B cell (primary cell): Measurements from ENCODE around the gene AXIN2. TPM values are rescaled to one million over a fixed set of nuclear protein-coding genes. Genes with fewer than 3 reads are reported as not detected.

ENCODE experiments used
- ATAC-seq: fragments of 200-7000 bp; cut with Tn5 transposase; one replicate; pipeline ENCODE4 v1.10.0; 2021; ENCODE audit warnings: low read depth, mild to moderate bottlenecking, moderate number of reproducible peaks, moderate library complexity
- CTCF ChIA-PET: fragments of 350-600 bp; sonication (Branson Sonifier 250); formaldehyde crosslinking; loops from one replicate; lab custom pipeline; 2021; ENCODE audit warnings: antibody characterized with exemption, inconsistent platforms; lab: Charles Lee
- POLR2A ChIA-PET: fragments of 350-600 bp; sonication (Branson Sonifier 250); formaldehyde crosslinking; loops from one replicate; lab custom pipeline; 2021; ENCODE audit warnings: antibody characterized with exemption; lab: Charles Lee
- DNase-seq: peaks from one replicate; pipeline ENCODE4 v3.0.0; 2013
- H2AFZ ChIP-seq: 2 replicates; pipeline ENCODE4 v1.6.1; 2012; ENCODE audit warnings: mild to moderate bottlenecking, low read depth, low read length; ENCODE audit not compliant: insufficient read depth, poor library complexity, severe bottlenecking
- H3K27ac ChIP-seq, 2 donors: 1 replicate in 1 of 2; 2 replicates in 1 of 2; pipeline ENCODE4 v1.5.1; 2012 to 2013; ENCODE audit warnings: low read length in 2 of 2, mild to moderate bottlenecking in 2 of 2, moderate library complexity in 1 of 2
- H3K27me3 ChIP-seq, 4 experiments: fragments of 200-600 bp in 1 of 4; sonication (generic) in 1 of 4; replicated peaks in 1 of 4; 1 replicate in 2 of 4; 2 replicates in 2 of 4; pipeline versions ENCODE4 v1.6.1 to v1.7.0; 2013 to 2016; ENCODE audit warnings: low read length in 3 of 4, mild to moderate bottlenecking in 2 of 4, mixed read lengths in 1 of 4, moderate library complexity in 1 of 4; ENCODE audit not compliant: insufficient read depth in 4 of 4, control insufficient read depth in 3 of 4; ENCODE audit errors: control extremely low read depth in 1 of 4
- H3K36me3 ChIP-seq, 2 experiments: replicated peaks in 1 of 2; 1 replicate in 1 of 2; 2 replicates in 1 of 2; pipeline versions ENCODE4 v1.6.1 to v1.7.1; 2013; ENCODE audit warnings: low read length in 1 of 2; ENCODE audit not compliant: insufficient read depth in 2 of 2, control insufficient read depth in 1 of 2; ENCODE audit errors: control extremely low read depth in 1 of 2, extremely low read depth in 1 of 2
- H3K4me1 ChIP-seq, 2 donors: fragments of 200-600 bp in 1 of 2; sonication (generic) in 1 of 2; 1 replicate in 1 of 2; 2 replicates in 1 of 2; pipeline versions ENCODE4 v1.5.1 to v1.6.1; 2013 to 2017; ENCODE audit warnings: low read length in 2 of 2; ENCODE audit not compliant: control insufficient read depth in 2 of 2, insufficient read depth in 2 of 2
- H3K4me2 ChIP-seq: replicated peaks from 2 replicates; pipeline ENCODE3; 2012; ENCODE audit warnings: mild to moderate bottlenecking, low read depth, low read length; ENCODE audit not compliant: poor library complexity, severe bottlenecking
- H3K4me3 ChIP-seq, 5 experiments: fragments of 200-600 bp in 1 of 5; sonication (generic) in 1 of 5; 1 replicate in 3 of 5; 2 replicates in 2 of 5; pipeline versions ENCODE4 v1.5.1 to v1.7.0; 2011 to 2016; ENCODE audit warnings: low read length in 4 of 5, mild to moderate bottlenecking in 4 of 5, low read depth in 2 of 5, control low read depth in 1 of 5, moderate library complexity in 1 of 5; ENCODE audit not compliant: insufficient read depth in 1 of 5; ENCODE audit errors: control extremely low read depth in 1 of 5, extremely low read depth in 1 of 5
- H3K79me2 ChIP-seq: fragments of 200-600 bp; sonication (generic); one replicate; pipeline ENCODE4 v1.6.0; 2016; ENCODE audit warnings: low read length; ENCODE audit not compliant: control insufficient read depth, insufficient read depth
- H3K9ac ChIP-seq: fragments of 200-600 bp; sonication (generic); 2 replicates; pipeline ENCODE4 v1.6.1; 2017; ENCODE audit warnings: mild to moderate bottlenecking, low read length, moderate library complexity
- H3K9me3 ChIP-seq, 3 donors: one replicate each; pipeline versions ENCODE4 v1.6.1 to v1.7.1; 2013; ENCODE audit warnings: low read length in 2 of 3; ENCODE audit not compliant: control insufficient read depth in 2 of 3, insufficient read depth in 1 of 3; ENCODE audit errors: control extremely low read depth in 1 of 3
- H4K20me1 ChIP-seq: 2 replicates; pipeline ENCODE4 v1.6.0; 2012; ENCODE audit warnings: mild to moderate bottlenecking, low read length; ENCODE audit not compliant: insufficient read depth, control insufficient read depth, poor library complexity, severe bottlenecking
- H3K27ac Mint-ChIP-seq: one replicate; pipeline ENCODE4 v1.8.0; 2021; ENCODE audit warnings: mixed read lengths
- H3K27me3 Mint-ChIP-seq: one replicate; pipeline ENCODE4 v1.8.0; 2021; ENCODE audit warnings: mixed read lengths
- H3K4me1 Mint-ChIP-seq: one replicate; pipeline ENCODE4 v1.8.0; 2021; ENCODE audit warnings: mixed read lengths
- H3K4me3 Mint-ChIP-seq: one replicate; pipeline ENCODE4 v1.8.0; 2021; ENCODE audit warnings: mixed read lengths
- H3K9me3 Mint-ChIP-seq: one replicate; pipeline ENCODE4 v1.8.0; 2022; ENCODE audit warnings: mixed read lengths; ENCODE audit not compliant: insufficient read depth
- EZH2 ChIP-seq: IDR thresholded peaks from 2 replicates; pipeline ENCODE4 v1.6.1; 2012; ENCODE audit warnings: borderline replicate concordance, low read depth, mild to moderate bottlenecking, moderate library complexity, low read length; ENCODE audit not compliant: insufficient read depth, poor library complexity, severe bottlenecking
- WGBS: methylation state at CpG from one replicate; pipeline ENCODE4 v1.1.5; 2013; ENCODE audit warnings: missing lambda C conversion rate; ENCODE audit not compliant: insufficient coverage; 5-methylcytosine and 5-hydroxymethylcytosine counted together
- intact Hi-C: fragments of 100-400 bp; cut with micrococcal nuclease; formaldehyde crosslinking; loops from one replicate; pipeline ENCODE4 v1.10.0; 2022
- polyA plus RNA-seq: library from polyadenylated mRNA; depleted of rRNA; stranded (reverse); fragments of >200 nt; gene quantifications from 2 replicates; pipeline ENCODE4 v1.2.3, GENCODE V29; 2012
- total RNA-seq, 2 donors: library from RNA; stranded (reverse); fragments of 120-200 nt in 1 of 2; gene quantifications; 1 replicate in 1 of 2; 2 replicates in 1 of 2; pipeline versions ENCODE4 v1.2.3 to v1.2.4, GENCODE V29; 2013 to 2022
- TF ChIP-seq, protein P1 (sequence below): fragments of 200-600 bp; IDR thresholded peaks from one replicate; pipeline ENCODE4 v1.8.0; 2022; ENCODE audit warnings: antibody characterized with exemption, mild to moderate bottlenecking

The AXIN2 gene
- total and polyA plus RNA-seq, 2 donors (not counting 1 experiment from before 2014, with no cell fraction given), result 0.16 to 1.2 TPM

- ATAC-seq (no peak), DNase-seq (no peak)
- H3K4me2 ChIP-seq, result no peak overlapping the region
- 90% methylated on average over 7 of the region's 9 CpGs for WGBS
- intact Hi-C loops, result no loop called here
- peaks cover 0 to 3% (median 0%) of the 10 kb centered on the region in 3 donors for H3K9me3 ChIP-seq
- no peaks in the 10 kb centered on the region for H3K36me3 ChIP-seq
- CTCF ChIA-PET, result no interaction called here
- no peak overlapping the region for H3K27ac Mint-ChIP-seq
- H3K4me3 Mint-ChIP-seq, result no peak overlapping the region
- no peaks in the 10 kb centered on the region for H3K9me3 Mint-ChIP-seq
- H3K9ac ChIP-seq, result no peak overlapping the region
- H3K79me2 ChIP-seq, result no peaks in the 10 kb centered on the region
- H3K4me1 ChIP-seq, result no peaks in the 10 kb centered on the region
- TF ChIP-seq, protein P1, sequence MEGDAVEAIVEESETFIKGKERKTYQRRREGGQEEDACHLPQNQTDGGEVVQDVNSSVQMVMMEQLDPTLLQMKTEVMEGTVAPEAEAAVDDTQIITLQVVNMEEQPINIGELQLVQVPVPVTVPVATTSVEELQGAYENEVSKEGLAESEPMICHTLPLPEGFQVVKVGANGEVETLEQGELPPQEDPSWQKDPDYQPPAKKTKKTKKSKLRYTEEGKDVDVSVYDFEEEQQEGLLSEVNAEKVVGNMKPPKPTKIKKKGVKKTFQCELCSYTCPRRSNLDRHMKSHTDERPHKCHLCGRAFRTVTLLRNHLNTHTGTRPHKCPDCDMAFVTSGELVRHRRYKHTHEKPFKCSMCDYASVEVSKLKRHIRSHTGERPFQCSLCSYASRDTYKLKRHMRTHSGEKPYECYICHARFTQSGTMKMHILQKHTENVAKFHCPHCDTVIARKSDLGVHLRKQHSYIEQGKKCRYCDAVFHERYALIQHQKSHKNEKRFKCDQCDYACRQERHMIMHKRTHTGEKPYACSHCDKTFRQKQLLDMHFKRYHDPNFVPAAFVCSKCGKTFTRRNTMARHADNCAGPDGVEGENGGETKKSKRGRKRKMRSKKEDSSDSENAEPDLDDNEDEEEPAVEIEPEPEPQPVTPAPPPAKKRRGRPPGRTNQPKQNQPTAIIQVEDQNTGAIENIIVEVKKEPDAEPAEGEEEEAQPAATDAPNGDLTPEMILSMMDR, result no peak
- TF ChIP-seq EZH2, result no peak
- H3K27ac ChIP-seq, result no peak overlapping the region
- no peaks in the 10 kb centered on the region for H3K4me1 Mint-ChIP-seq
- no peaks in the 10 kb centered on the region for H3K27me3 ChIP-seq
- H4K20me1 ChIP-seq, result no peaks in the 10 kb centered on the region
- H2AFZ ChIP-seq, result no peak overlapping the region
- H3K27me3 Mint-ChIP-seq, result no peaks in the 10 kb centered on the region
- no peak overlapping the region for H3K4me3 ChIP-seq
- POLR2A ChIA-PET, result no interaction called here
These were observed 29.2 kb downstream of the AXIN2 start for GRCh38 chr17:65532101-65532890.
